ENCODE results near the gene TP63.
"Not testable (repeated sequence)": the region's sequence is repeated elsewhere in the genome, so short reads cannot be mapped to it uniquely, and the experiment has no call there.

TP63 gene

DNA sequence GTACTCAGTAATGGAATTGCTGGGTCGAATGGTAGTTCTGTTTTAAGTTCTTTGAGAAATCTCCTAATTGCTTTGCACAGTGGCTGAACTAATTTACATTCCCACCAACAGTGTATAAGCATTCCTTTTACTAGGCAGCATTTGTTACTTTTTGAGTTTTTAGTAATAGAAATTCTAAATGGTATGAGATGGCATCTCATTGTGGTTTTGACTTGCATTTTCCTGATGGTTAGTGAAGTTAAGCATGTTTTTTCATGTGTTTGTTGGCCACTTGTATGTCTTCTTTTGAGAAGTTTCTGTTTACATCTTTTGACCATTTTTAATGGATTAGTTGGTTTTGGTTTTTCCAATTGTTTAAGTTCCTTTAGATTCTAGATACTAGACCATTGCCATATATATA is 28.4 kb downstream of the TP63 start:
- no peak overlapping the region for H3K9ac ChIP-seq (ENCODE audit: low read length)
- no peak overlapping the region for H4K8ac ChIP-seq (ENCODE audit: low read length)
- H3K79me1 ChIP-seq (replicated peaks; ENCODE audit: low read length, poor library complexity, severe bottlenecking): no peaks in the 10 kb centered on the region
- H2AK5ac ChIP-seq (ENCODE audit: low read length, severe bottlenecking): no peak overlapping the region
- DNase-seq: no peak
- no peak overlapping the region for H3K27ac ChIP-seq (ENCODE audit: low read length, poor library complexity, severe bottlenecking)
- H3K4me1 ChIP-seq (ENCODE audit: control insufficient read depth, insufficient read depth, low read depth, low read length): no peaks in the 10 kb centered on the region
- no peak overlapping the region for H4K91ac ChIP-seq (ENCODE audit: low read length)
- H3K27me3 ChIP-seq (ENCODE audit: control insufficient read depth in 1 of 2, insufficient read depth in 1 of 2, low read length in 2 of 2): no peaks in the 10 kb centered on the region
- H2BK120ac ChIP-seq (ENCODE audit: low read depth, low read length): no peak overlapping the region
- H2BK5ac ChIP-seq (ENCODE audit: low read depth, low read length, poor library complexity, severe bottlenecking): no peak overlapping the region
- no peak overlapping the region for H3K4me3 ChIP-seq (ENCODE audit: insufficient read depth in 1 of 2, low read depth in 1 of 2, low read length in 2 of 2)
- H3K4ac ChIP-seq (ENCODE audit: low read depth in 1 of 2, low read length in 2 of 2): no peak overlapping the region
- no peak overlapping the region for H3K18ac ChIP-seq (ENCODE audit: low read depth in 1 of 2, low read length in 2 of 2)
- H3K9me3 ChIP-seq (ENCODE audit: control insufficient read depth, low read length): peaks cover 12% of the 10 kb centered on the region
- H3K23ac ChIP-seq (ENCODE audit: low read length in 2 of 2): no peak overlapping the region
- no peak overlapping the region for H3K14ac ChIP-seq (ENCODE audit: low read length in 2 of 2)
- H3K36me3 ChIP-seq (ENCODE audit: control insufficient read depth in 1 of 2, insufficient read depth in 2 of 2, low read depth in 1 of 2, low read length in 2 of 2): no peaks in the 10 kb centered on the region
- H2BK12ac ChIP-seq (ENCODE audit: low read length in 2 of 2): no peak overlapping the region
- no peak overlapping the region for H2AFZ ChIP-seq (ENCODE audit: low read depth, low read length)
- no peak overlapping the region for H3K4me2 ChIP-seq (ENCODE audit: low read length, poor library complexity, severe bottlenecking)
- H2BK15ac ChIP-seq (ENCODE audit: low read depth, poor library complexity, severe bottlenecking): no peak overlapping the region
- WGBS: no CpG with 5 or more reads among the region's 1 CpG

DNA sequence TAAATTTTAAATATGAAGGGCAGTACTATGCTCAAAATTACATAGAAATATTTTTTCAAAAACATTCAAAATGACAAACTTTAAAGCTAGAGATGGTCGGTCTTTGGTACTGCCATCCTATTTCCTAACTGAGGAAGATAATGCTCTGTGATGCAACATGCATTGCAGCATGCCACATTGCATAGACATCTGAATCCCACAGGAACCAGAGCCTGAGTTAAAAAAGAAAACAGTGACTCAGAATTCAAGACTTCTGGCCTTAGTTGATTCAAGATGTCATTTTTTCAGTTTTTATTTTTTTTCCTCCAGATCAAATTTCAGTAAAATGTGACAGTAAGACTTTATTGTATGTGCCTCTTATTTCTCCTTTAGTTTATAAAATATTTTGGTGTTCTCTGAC is 33.1 kb downstream of the TP63 start:
- H2BK5ac ChIP-seq (ENCODE audit: low read depth, low read length, poor library complexity, severe bottlenecking): no peak overlapping the region
- no peak overlapping the region for H4K8ac ChIP-seq (ENCODE audit: low read length)
- DNase-seq: peak; percentile 80
- no peaks in the 10 kb centered on the region for H3K36me3 ChIP-seq (ENCODE audit: control insufficient read depth in 1 of 2, insufficient read depth in 2 of 2, low read depth in 1 of 2, low read length in 2 of 2)
- no peak overlapping the region for H4K91ac ChIP-seq (ENCODE audit: low read length)
- H2AFZ ChIP-seq (ENCODE audit: low read depth, low read length): no peak overlapping the region
- H3K23ac ChIP-seq (ENCODE audit: low read length in 2 of 2): no peak overlapping the region
- no peaks in the 10 kb centered on the region for H3K79me1 ChIP-seq (replicated peaks; ENCODE audit: low read length, poor library complexity, severe bottlenecking)
- no peaks in the 10 kb centered on the region for H3K27me3 ChIP-seq (ENCODE audit: control insufficient read depth in 1 of 2, insufficient read depth in 1 of 2, low read length in 2 of 2)
- no peak overlapping the region for H3K4me2 ChIP-seq (ENCODE audit: low read length, poor library complexity, severe bottlenecking)
- H3K4me1 ChIP-seq (ENCODE audit: control insufficient read depth, insufficient read depth, low read depth, low read length): no peaks in the 10 kb centered on the region
- peak overlapping the region; percentile 56 for H3K9ac ChIP-seq (ENCODE audit: low read length)
- H2BK120ac ChIP-seq (ENCODE audit: low read depth, low read length): no peak overlapping the region
- no peak overlapping the region for H3K27ac ChIP-seq (ENCODE audit: low read length, poor library complexity, severe bottlenecking)
- no peak overlapping the region for H2BK12ac ChIP-seq (ENCODE audit: low read length in 2 of 2)
- no peak overlapping the region for H3K14ac ChIP-seq (ENCODE audit: low read length in 2 of 2)
- 50% methylated on average over 1 of the region's 1 CpG for WGBS
- H3K9me3 ChIP-seq (ENCODE audit: control insufficient read depth, low read length): no peaks in the 10 kb centered on the region
- H3K18ac ChIP-seq (ENCODE audit: low read depth in 1 of 2, low read length in 2 of 2): no peak overlapping the region
- H2AK5ac ChIP-seq (ENCODE audit: low read length, severe bottlenecking): no peak overlapping the region
- no peak overlapping the region for H2BK15ac ChIP-seq (ENCODE audit: low read depth, poor library complexity, severe bottlenecking)
- peak overlapping the region in 1 of 2 experiments; percentile 27 for H3K4me3 ChIP-seq (ENCODE audit: insufficient read depth in 1 of 2, low read depth in 1 of 2, low read length in 2 of 2)
- no peak overlapping the region for H3K4ac ChIP-seq (ENCODE audit: low read depth in 1 of 2, low read length in 2 of 2)

DNA sequence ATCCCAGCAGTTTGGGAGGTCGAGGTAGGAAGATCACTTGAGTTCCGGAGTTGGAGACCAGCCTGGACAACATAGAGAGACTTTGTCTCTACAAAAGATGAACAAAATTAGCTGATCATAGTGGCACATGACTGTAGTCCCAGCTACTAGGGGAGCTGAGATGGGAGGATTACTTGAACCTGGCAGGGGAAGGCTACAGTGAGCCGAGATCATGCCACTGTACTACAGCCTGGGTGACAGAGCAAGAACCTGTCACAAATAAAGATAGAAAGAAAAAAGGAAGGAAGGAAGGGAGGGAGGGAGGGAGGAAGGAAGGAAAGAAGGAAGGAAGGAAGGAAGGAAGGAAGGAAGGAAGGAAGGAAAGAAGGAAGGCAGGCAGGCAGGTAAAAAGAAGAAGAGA is 41.2 kb downstream of the TP63 start:
- not testable (repeated sequence) for H2BK120ac ChIP-seq (ENCODE audit: low read depth, low read length); H3K4me3 ChIP-seq (ENCODE audit: insufficient read depth in 1 of 2, low read depth in 1 of 2, low read length in 2 of 2); H2AK5ac ChIP-seq (ENCODE audit: low read length, severe bottlenecking); H4K91ac ChIP-seq (ENCODE audit: low read length); H3K18ac ChIP-seq (ENCODE audit: low read depth in 1 of 2, low read length in 2 of 2); H2BK12ac ChIP-seq (ENCODE audit: low read length in 2 of 2); H3K9me3 ChIP-seq (ENCODE audit: control insufficient read depth, low read length); H2AFZ ChIP-seq (ENCODE audit: low read depth, low read length); H3K14ac ChIP-seq (ENCODE audit: low read length in 2 of 2); H3K4me2 ChIP-seq (ENCODE audit: low read length, poor library complexity, severe bottlenecking); H3K4ac ChIP-seq (ENCODE audit: low read depth in 1 of 2, low read length in 2 of 2); H3K36me3 ChIP-seq (ENCODE audit: control insufficient read depth in 1 of 2, insufficient read depth in 2 of 2, low read depth in 1 of 2, low read length in 2 of 2); H3K23ac ChIP-seq (ENCODE audit: low read length in 2 of 2); DNase-seq; H3K79me1 ChIP-seq (replicated peaks; ENCODE audit: low read length, poor library complexity, severe bottlenecking); H3K4me1 ChIP-seq (ENCODE audit: control insufficient read depth, insufficient read depth, low read depth, low read length); H2BK5ac ChIP-seq (ENCODE audit: low read depth, low read length, poor library complexity, severe bottlenecking); H3K27ac ChIP-seq (ENCODE audit: low read length, poor library complexity, severe bottlenecking); H4K8ac ChIP-seq (ENCODE audit: low read length); H3K9ac ChIP-seq (ENCODE audit: low read length); H3K27me3 ChIP-seq (ENCODE audit: control insufficient read depth in 1 of 2, insufficient read depth in 1 of 2, low read length in 2 of 2); H2BK15ac ChIP-seq (ENCODE audit: low read depth, poor library complexity, severe bottlenecking)
- 84% methylated on average over 3 of the region's 3 CpGs for WGBS

DNA sequence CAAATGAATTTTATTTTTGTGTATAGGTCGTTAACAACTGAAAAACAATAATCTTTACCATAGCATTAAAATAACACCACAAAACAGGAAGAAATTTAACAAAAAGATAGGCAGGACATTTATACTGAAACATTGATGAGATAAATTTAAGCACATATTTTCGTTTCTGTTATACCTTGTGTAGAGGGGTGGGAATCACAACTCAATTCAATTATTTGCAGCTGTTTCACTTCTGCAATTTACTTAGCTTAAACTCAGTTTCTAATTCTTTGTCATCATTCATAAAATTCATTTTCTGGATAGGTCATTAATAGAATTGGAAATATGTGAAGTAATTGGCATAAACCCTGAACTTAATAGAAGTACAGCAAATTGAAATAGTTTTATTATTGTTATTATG is 42.3 kb downstream of the TP63 start:
- H3K4ac ChIP-seq (ENCODE audit: low read depth in 1 of 2, low read length in 2 of 2): no peak overlapping the region
- no peak overlapping the region for H2BK15ac ChIP-seq (ENCODE audit: low read depth, poor library complexity, severe bottlenecking)
- peaks cover 12% of the 10 kb centered on the region for H3K9me3 ChIP-seq (ENCODE audit: control insufficient read depth, low read length)
- no peak overlapping the region for H4K91ac ChIP-seq (ENCODE audit: low read length)
- no peak overlapping the region for H3K27ac ChIP-seq (ENCODE audit: low read length, poor library complexity, severe bottlenecking)
- no peaks in the 10 kb centered on the region for H3K36me3 ChIP-seq (ENCODE audit: control insufficient read depth in 1 of 2, insufficient read depth in 2 of 2, low read depth in 1 of 2, low read length in 2 of 2)
- no peaks in the 10 kb centered on the region for H3K27me3 ChIP-seq (ENCODE audit: control insufficient read depth in 1 of 2, insufficient read depth in 1 of 2, low read length in 2 of 2)
- no peak overlapping the region for H3K14ac ChIP-seq (ENCODE audit: low read length in 2 of 2)
- H2AFZ ChIP-seq (ENCODE audit: low read depth, low read length): no peak overlapping the region
- H4K8ac ChIP-seq (ENCODE audit: low read length): no peak overlapping the region
- H3K23ac ChIP-seq (ENCODE audit: low read length in 2 of 2): no peak overlapping the region
- no peak overlapping the region for H3K4me2 ChIP-seq (ENCODE audit: low read length, poor library complexity, severe bottlenecking)
- H3K4me3 ChIP-seq (ENCODE audit: insufficient read depth in 1 of 2, low read depth in 1 of 2, low read length in 2 of 2): no peak overlapping the region
- H3K18ac ChIP-seq (ENCODE audit: low read depth in 1 of 2, low read length in 2 of 2): no peak overlapping the region
- no peaks in the 10 kb centered on the region for H3K4me1 ChIP-seq (ENCODE audit: control insufficient read depth, insufficient read depth, low read depth, low read length)
- no CpG with 5 or more reads among the region's 2 CpGs for WGBS
- H3K79me1 ChIP-seq (replicated peaks; ENCODE audit: low read length, poor library complexity, severe bottlenecking): no peaks in the 10 kb centered on the region
- no peak overlapping the region for H2BK5ac ChIP-seq (ENCODE audit: low read depth, low read length, poor library complexity, severe bottlenecking)
- H2BK12ac ChIP-seq (ENCODE audit: low read length in 2 of 2): no peak overlapping the region
- H3K9ac ChIP-seq (ENCODE audit: low read length): no peak overlapping the region
- DNase-seq: no peak
- H2BK120ac ChIP-seq (ENCODE audit: low read depth, low read length): no peak overlapping the region
- no peak overlapping the region for H2AK5ac ChIP-seq (ENCODE audit: low read length, severe bottlenecking)
